ENCODE results near the gene CDKAL1. TPM values are rescaled to one million over a fixed set of nuclear protein-coding genes. Genes with fewer than 3 reads are reported as not detected.

Gene CDKAL1
- total RNA-seq, 1 donor from 2014 or later = 29.5 TPM

DNA sequence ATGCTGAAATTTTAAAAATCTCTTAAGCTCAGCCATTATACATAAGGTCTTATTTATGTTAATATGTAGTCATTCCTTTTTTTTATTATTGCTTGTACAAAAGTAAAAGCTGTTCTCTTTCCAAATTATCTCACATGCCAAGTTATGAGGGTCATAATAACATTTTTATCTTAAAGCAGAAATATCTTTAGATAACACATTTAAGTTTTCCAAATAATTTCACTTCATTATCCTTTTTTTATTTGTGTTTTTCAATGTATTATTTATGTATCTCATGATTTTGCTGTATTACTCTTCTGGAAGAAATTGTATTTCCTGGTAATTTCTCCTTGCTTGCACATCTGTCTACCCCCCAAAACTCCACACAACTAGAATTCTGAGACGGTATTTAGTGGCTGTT lies 598.2 kb downstream of the CDKAL1 start:
- intact Hi-C loops (cut with micrococcal nuclease) = no loop called here

DNA sequence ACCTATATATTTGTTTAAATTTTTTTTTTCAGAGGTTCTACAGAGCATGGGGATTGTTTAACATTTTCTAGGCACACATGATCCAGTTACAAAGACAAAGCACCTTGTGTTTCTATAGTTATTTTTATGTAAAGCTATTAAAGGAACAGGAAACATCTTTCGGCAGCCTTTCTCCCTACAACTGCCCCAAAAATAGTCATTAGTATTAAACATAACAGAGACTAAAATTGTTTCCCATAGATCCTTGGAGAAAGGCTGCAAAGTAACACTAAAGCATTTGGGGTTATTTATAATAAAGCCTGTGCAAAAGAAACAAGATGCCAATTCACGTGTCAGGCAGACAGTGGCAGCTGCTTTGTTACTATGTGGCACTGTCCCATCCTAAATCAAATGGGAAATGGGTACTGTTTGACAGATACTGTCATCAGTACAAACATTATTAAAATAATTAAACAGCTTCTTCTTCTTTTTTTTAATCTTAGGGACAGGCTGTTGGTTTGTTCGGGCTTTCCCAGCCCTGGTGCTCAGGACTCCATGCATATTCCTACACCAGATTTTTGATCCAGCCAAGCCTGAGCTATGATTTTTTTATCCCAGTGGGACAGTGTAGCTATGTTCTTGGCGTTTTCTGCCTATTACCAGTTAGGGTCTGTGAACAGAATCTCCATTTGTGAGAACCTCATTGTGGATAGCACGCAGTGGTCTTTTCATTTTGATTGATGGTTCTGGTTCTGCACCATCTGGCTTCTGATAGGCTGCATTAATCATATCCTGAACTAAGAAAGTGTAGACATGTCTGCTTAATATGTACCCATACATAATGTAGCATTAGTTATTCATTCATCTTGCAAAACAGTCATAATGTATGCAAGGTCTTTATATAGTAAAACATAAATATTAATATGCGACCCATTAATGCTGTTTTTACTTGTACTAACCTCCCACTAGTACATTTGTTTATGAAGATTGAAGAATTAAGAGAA lies 598.9 kb downstream of the CDKAL1 start:
- intact Hi-C loops (cut with micrococcal nuclease) = no loop called here

DNA sequence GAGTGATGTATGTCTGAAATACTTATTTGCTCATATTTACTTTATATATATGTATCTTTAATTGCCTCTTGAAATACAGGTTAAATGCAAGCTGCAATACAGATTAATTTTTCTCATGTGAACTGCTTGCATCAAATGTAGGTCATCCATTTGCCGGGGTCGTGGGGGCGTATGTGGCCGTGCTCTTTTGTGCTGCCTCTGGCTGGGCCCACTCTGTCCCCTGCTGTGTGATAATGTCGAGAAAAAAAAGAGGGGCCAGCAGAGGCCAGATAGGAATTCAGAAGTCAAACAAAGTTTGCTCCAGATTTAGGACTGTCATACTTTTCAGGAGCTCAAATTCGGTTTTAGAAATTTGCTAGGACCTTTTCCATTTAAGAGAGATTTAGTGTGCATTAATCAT lies 599.6 kb downstream of the CDKAL1 start:
- intact Hi-C loops (cut with micrococcal nuclease) = no loop called here

DNA sequence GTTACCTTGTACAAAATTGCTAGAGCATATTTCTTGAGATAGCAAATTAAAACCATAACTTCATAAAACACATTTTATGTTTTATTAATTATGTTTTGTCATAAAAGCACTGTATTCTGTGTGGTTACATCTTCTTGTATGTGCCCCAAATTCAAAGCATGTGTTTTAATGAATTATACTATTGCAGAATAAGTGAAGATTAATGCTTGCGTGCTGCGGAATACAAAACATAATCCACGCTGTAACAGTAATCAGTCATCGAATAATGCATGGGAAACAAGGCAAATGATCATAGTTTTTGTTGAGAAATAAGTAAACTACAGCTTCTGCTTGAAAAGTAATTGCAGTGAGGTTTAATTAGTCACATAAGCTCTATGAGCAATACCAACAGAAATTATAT lies 600.1 kb downstream of the CDKAL1 start:
- intact Hi-C loops (cut with micrococcal nuclease) = no loop called here

DNA sequence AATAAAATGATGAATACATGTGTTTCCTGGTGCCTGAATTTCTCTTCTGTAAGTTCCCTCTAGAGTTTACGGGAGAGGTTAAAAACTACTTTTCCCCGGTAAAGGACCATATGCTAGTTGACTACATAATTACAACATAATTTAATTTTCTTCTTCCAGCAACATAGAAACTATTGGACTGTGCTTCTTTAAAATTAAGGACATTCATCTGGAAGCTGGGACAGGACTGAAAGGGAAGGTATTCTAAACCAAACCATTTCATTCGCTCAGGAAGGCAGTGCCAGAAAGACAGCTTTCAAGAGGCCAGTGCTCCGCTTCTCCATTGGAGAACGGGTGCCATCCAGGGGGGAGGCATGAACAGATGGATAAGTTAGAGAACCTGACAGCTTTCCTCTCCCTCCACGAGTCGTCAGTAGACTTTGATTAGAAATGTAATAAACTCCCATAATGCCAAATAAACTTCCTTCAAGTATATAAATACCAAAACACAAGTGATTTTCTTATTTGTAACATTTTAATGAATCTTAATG lies 601.3 kb downstream of the CDKAL1 start:
- intact Hi-C loops (cut with micrococcal nuclease) = no loop called here

- intact Hi-C loops (cut with micrococcal nuclease) = no loop called here
Observed at GRCh38 chr6:21137700-21138335, 603.6 kb downstream of the CDKAL1 start.

DNA sequence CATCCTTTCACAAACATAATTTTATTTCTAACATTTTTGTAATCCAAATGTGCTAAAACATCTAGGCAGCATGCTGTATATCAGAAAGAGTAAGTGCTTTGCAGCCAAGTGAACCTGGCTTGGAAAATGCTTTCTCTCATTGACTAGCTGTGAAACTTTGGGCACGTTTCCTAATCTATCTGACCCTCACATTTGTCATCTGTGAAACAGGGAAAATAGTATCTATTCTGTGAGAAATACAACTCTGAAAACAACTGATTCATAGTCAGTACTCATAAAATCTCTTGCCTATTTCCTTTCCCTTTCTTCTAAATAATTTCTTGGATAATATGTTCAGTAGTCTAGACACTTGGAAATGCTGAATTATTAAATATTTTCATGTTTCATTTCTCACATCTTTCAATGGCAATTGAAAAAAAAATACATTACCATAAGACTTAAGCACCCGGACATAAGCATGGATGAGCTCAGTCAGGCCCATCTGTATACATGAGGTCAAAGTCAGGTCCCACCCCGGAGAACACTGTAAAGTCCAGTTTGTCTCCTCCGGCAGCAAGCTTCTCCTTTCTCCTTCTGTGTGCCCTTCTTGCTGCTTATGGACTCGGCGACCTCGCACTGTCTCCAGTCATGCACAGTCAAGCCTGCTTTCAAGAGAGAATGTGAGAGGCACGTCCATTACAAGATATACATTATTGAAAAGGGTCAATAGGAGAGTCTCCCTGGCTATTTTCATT lies 604.2 kb downstream of the CDKAL1 start:
- intact Hi-C loops (cut with micrococcal nuclease) = no loop called here

GRCh38 chr6:21140966-21141365 lies 606.7 kb downstream of the CDKAL1 start:
- intact Hi-C loops (cut with micrococcal nuclease) = no loop called here

- intact Hi-C loops (cut with micrococcal nuclease) = no loop called here
Observed at GRCh38 chr6:21141616-21142303, 607.5 kb downstream of the CDKAL1 start.

DNA sequence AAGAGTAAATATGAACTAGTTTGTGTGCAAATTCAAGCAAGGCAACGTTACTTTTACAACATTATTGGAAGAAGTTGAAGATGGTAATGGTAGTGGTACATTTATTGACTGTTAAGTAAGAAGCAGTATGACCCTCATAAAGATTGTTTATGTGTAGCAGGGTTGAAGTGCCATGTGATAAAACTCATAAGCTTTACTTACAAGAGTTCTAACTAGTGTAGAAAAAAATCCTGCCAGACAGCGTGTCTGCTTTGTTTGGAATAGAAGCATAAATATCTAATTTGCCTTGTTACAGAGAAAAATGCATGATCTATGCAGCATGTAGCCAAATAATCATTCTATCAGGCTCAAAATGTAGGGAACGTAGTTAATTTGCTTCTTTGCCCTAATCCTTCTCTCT lies 608.5 kb downstream of the CDKAL1 start:
- intact Hi-C loops (cut with micrococcal nuclease) = no loop called here

- intact Hi-C loops (cut with micrococcal nuclease) = no loop called here
Observed at GRCh38 chr6:21143645-21144044, 609.4 kb downstream of the CDKAL1 start.

- intact Hi-C loops (cut with micrococcal nuclease) = no loop called here
Observed at GRCh38 chr6:21144928-21145327, 610.7 kb downstream of the CDKAL1 start.

DNA sequence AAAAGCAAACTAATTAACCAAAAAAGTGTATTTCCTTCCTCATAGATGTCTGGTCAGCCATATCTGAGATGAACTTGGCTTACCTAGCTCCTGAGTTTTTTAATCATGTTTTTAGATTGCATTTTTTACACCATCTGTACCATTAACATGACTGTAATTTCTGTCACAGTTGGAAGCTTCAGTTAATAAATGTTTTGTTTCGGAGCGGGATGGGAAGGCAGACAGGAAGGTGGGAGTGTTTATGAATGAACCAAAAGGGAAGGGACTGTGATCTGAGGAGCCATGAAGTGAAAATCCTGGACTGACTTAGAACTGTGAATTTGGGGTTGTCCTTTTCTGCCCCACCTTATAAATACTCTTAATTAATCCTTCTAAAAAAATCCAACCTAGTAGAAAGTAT lies 613.7 kb downstream of the CDKAL1 start:
- intact Hi-C loops (cut with micrococcal nuclease) = no loop called here

- intact Hi-C loops (cut with micrococcal nuclease) = no loop called here
Observed at GRCh38 chr6:21149470-21149869, 615.2 kb downstream of the CDKAL1 start.

GRCh38 chr6:21150667-21151066 lies 616.4 kb downstream of the CDKAL1 start:
- intact Hi-C loops (cut with micrococcal nuclease) = no loop called here

GRCh38 chr6:21151119-21151518 lies 616.9 kb downstream of the CDKAL1 start:
- intact Hi-C loops (cut with micrococcal nuclease) = no loop called here

GRCh38 chr6:21151530-21151929 lies 617.3 kb downstream of the CDKAL1 start:
- intact Hi-C loops (cut with micrococcal nuclease) = no loop called here

DNA sequence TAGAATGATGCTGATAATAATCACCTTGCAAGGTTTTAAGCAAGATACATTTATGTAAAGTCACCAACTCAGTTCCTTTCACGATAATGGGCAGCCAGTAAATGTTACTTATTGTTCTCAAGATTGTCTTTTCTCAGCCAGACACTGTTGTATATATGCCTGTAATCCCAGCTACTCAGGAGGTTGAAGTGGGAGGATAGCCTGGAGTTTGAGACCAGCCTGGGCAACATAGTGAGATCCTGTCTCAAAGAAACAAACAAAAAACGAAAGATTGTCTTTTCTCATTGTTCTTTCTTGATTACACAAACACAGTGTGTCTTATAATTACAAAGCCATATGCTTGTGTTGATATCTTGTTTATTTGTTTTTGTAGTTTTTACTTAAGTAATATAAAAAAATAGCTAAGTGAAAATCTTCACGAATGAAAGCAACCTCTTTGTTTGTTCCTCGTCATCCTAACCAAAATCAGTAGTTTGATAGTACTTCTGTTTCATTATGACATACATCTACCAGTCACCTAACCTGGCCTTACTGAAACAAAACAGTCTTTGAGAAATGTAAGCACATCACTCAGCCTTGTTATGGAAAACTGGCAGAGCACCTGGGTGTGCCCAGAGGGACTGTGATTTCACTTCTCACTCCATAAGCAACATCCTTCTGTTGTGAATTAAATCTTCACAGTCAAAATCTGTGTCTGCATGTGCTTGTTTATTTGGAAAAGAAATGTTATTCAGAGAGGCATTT lies 623.1 kb downstream of the CDKAL1 start:
- intact Hi-C loops (cut with micrococcal nuclease) = no loop called here

GRCh38 chr6:21158149-21158548 lies 623.9 kb downstream of the CDKAL1 start:
- intact Hi-C loops (cut with micrococcal nuclease) = no loop called here

DNA sequence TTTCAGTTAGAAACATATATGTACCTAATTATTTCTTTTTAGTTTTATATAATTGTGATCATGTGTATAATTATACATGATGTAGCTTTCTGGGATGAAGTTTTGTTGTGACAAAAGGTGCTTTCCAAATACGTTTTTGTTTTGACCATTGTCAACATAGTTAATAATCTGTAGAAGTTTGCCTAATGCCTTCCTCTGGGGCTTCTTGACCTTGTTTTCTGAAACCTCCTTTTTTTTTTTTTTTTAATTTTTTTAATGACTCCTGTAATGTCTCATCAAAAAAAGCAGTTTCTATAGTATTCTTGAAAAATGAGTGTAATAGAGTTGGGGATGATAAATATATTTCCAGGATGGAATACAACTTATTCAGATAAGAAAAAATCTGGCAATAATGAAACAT lies 624.6 kb downstream of the CDKAL1 start:
- intact Hi-C loops (cut with micrococcal nuclease) = no loop called here

All from T-helper 2 cell treated with Interferon-gamma antibody and Interleukin-4, amounts not matched to agents 100 ng/mL and 5 ng/mL, for 36 hours (primary cell).